ENCODE measurements around the gene CMTM4.
A peak's percentile ranks its signal among the peaks of the same experiment; 100 is the strongest.

The CMTM4 gene

GRCh38 chr16:66741169-66741900 is 44.8 kb upstream of the CMTM4 start:
- Histone ChIP-seq H3K4me1 (ENCODE audit: insufficient read depth, low read length) (no peaks in the 10 kb centered on the region), H2AFZ (ENCODE audit: low read depth, low read length) (no peak overlapping the region), H3K4me2 (ENCODE audit: insufficient read depth, low read length) (no peak overlapping the region), H3K9me3 (ENCODE audit: insufficient read depth, low read length, severe bottlenecking) (no peaks in the 10 kb centered on the region), H3K27me3 (ENCODE audit: insufficient read depth, low read length, poor library complexity) (no peaks in the 10 kb centered on the region), H3K4me3 (ENCODE audit: low read depth in 1 of 2, low read length in 2 of 2) (no peak overlapping the region), H3K36me3 (ENCODE audit: insufficient read depth, low read length) (peaks cover 93% of the 10 kb centered on the region), H3K79me2 (ENCODE audit: insufficient read depth, low read length) (peaks cover 77% of the 10 kb centered on the region), H3K27ac (ENCODE audit: low read length) (no peak overlapping the region), H4K20me1 (ENCODE audit: insufficient read depth, low read length) (peaks cover 27% of the 10 kb centered on the region), H3K9ac (ENCODE audit: low read depth, low read length) (no peak overlapping the region)
- ATAC-seq (ENCODE audit: insufficient read depth, low read depth) (no peak), DNase-seq (no peak)
- no peak for TF ChIP-seq EZH2 (IDR thresholded peaks at IDR 0.05; ENCODE audit: borderline replicate concordance, low read depth, low read length, severe bottlenecking)
- TF ChIP-seq, protein P1, sequence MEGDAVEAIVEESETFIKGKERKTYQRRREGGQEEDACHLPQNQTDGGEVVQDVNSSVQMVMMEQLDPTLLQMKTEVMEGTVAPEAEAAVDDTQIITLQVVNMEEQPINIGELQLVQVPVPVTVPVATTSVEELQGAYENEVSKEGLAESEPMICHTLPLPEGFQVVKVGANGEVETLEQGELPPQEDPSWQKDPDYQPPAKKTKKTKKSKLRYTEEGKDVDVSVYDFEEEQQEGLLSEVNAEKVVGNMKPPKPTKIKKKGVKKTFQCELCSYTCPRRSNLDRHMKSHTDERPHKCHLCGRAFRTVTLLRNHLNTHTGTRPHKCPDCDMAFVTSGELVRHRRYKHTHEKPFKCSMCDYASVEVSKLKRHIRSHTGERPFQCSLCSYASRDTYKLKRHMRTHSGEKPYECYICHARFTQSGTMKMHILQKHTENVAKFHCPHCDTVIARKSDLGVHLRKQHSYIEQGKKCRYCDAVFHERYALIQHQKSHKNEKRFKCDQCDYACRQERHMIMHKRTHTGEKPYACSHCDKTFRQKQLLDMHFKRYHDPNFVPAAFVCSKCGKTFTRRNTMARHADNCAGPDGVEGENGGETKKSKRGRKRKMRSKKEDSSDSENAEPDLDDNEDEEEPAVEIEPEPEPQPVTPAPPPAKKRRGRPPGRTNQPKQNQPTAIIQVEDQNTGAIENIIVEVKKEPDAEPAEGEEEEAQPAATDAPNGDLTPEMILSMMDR (IDR thresholded peaks at IDR 0.05; ENCODE audit: borderline replicate concordance, extremely low read depth, low read length, poor library complexity, severe bottlenecking) = no peak

DNA sequence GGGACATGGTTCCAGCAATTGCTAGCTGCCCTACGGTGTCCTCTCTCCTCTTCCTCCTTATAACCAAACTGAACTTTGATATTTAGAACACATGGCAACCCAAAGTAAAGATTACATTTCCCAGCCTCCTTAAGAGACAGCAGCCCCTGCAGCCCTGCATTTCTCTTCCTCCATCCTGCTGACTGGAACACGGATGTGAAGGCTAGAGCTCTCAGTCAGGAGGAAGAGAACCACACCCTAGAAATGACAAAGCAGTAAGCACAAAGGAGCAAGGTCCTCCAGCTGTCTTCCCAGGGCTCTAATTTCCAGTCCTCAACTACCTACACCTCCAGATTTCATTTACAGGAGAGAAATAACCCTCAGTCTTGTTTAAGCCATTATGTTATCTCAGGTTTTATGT is 44.0 kb upstream of the CMTM4 start:
- TF ChIP-seq, protein P1 (IDR thresholded peaks at IDR 0.05; ENCODE audit: borderline replicate concordance, extremely low read depth, low read length, poor library complexity, severe bottlenecking) = no peak
- TF ChIP-seq EZH2 (IDR thresholded peaks at IDR 0.05; ENCODE audit: borderline replicate concordance, low read depth, low read length, severe bottlenecking) = no peak
- H4K20me1 ChIP-seq (ENCODE audit: insufficient read depth, low read length) = peaks cover 23% of the 10 kb centered on the region

DNA sequence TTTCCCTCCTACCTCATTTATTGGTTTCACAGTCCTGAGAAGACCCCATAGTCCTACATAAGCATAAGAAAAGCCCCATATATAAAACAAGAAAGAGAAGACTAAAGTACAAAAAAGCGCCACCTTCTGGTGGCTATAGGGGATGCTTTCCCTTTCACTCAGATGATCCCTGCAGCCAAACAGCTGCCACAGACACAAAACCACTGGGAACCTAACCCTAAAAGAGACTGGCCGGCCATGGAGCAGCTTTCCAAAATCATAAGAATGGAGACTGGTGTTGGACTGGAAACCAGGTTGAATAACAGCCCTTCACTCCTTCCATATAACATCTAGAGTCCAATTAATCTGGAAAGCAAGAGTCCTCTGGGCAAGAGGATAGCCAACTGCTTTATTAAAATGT is 43.5 kb upstream of the CMTM4 start:
- DNase-seq (peak; percentile 48), ATAC-seq (ENCODE audit: insufficient read depth, low read depth) (peak; percentile 82)
- Histone ChIP-seq H3K4me1 (ENCODE audit: insufficient read depth, low read length) (no peaks in the 10 kb centered on the region), H4K20me1 (ENCODE audit: insufficient read depth, low read length) (peaks cover 23% of the 10 kb centered on the region), H3K36me3 (ENCODE audit: insufficient read depth, low read length) (peaks cover 95% of the 10 kb centered on the region), H2AFZ (ENCODE audit: low read depth, low read length) (no peak overlapping the region), H3K27me3 (ENCODE audit: insufficient read depth, low read length, poor library complexity) (no peaks in the 10 kb centered on the region), H3K79me2 (ENCODE audit: insufficient read depth, low read length) (peaks cover 66% of the 10 kb centered on the region), H3K4me3 (ENCODE audit: low read depth in 1 of 2, low read length in 2 of 2) (no peak overlapping the region), H3K27ac (ENCODE audit: low read length) (no peak overlapping the region), H3K9ac (ENCODE audit: low read depth, low read length) (no peak overlapping the region), H3K4me2 (ENCODE audit: insufficient read depth, low read length) (no peak overlapping the region), H3K9me3 (ENCODE audit: insufficient read depth, low read length, severe bottlenecking) (no peaks in the 10 kb centered on the region)
- no peak for TF ChIP-seq EZH2 (IDR thresholded peaks at IDR 0.05; ENCODE audit: borderline replicate concordance, low read depth, low read length, severe bottlenecking)
- TF ChIP-seq, protein P1 (IDR thresholded peaks at IDR 0.05; ENCODE audit: borderline replicate concordance, extremely low read depth, low read length, poor library complexity, severe bottlenecking) = peak; percentile 73

More for the DNA sequence above, 44.0 kb upstream of the CMTM4 start:
- no peak overlapping the region for H3K9ac ChIP-seq (ENCODE audit: low read depth, low read length)
- no peak overlapping the region for H3K4me3 ChIP-seq (ENCODE audit: low read depth in 1 of 2, low read length in 2 of 2)
- H3K4me1 ChIP-seq (ENCODE audit: insufficient read depth, low read length) = no peaks in the 10 kb centered on the region
- no peak overlapping the region for H3K27ac ChIP-seq (ENCODE audit: low read length)
- no peak overlapping the region for H3K4me2 ChIP-seq (ENCODE audit: insufficient read depth, low read length)
- H3K79me2 ChIP-seq (ENCODE audit: insufficient read depth, low read length) = peaks cover 70% of the 10 kb centered on the region
- peaks cover 96% of the 10 kb centered on the region for H3K36me3 ChIP-seq (ENCODE audit: insufficient read depth, low read length)
- ATAC-seq (ENCODE audit: insufficient read depth, low read depth) (no peak), DNase-seq (no peak)
- H2AFZ ChIP-seq (ENCODE audit: low read depth, low read length) = no peak overlapping the region
- H3K9me3 ChIP-seq (ENCODE audit: insufficient read depth, low read length, severe bottlenecking) = no peaks in the 10 kb centered on the region
- no peaks in the 10 kb centered on the region for H3K27me3 ChIP-seq (ENCODE audit: insufficient read depth, low read length, poor library complexity)

All from DND-41 (cell line).